COR-L47 (cell line): ENCODE data around the gene NAV2.

Experiments used
- DNase-seq: peaks from one replicate; lab custom pipeline; 2025; lab: John Stamatoyannopoulos, UW

The NAV2 gene

DNA sequence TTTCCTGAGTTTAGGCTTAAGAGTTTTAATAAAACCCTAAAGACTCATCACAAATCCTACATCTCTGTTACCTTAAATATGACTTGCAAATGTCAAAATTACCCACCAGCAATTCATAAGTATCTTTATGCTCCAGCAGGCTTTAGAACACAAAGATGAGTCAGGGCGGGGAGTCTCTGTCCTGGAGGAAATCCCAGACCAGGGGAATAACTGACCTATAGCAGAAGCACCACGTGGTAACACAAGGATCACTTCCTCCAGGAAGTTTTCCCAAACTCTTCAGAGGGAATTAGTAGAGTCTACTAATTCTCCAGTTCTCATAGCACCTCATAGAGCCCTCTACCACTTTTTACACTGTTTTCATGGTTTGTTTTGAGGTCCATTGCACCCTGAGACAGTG lies 217.0 kb downstream of the NAV2 start:
- DNase-seq = no peak

DNA sequence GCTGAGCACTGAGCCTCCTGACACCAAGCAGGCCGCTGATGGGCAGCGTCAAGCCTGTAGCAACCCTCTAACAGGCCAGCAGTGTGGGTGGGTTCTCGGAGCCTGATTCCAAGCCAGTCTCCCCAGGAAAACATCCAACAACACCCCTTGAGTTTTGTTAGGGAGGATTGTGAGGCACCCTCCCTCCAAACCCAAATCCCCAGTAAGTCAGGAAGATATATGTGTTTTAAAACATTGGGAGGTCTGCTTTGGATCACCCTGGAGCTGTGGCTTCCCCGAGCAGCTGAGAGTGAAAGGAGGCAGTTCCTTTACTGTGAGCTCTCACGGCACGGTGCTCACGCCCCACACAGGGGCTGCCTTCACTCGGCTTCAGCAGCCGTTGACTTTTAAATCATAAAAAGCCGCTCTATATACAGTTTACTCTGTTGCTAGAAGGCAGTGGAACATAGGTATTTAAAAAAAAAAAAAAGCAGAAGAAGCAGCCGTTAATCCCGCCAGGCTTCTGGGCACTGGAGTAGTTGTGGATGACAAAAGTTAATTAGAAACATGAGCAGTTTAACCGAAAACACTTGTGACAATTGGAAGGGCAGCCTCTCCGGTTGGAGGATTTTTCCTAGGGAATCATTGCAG lies 218.6 kb downstream of the NAV2 start:
- no peak for DNase-seq

DNA sequence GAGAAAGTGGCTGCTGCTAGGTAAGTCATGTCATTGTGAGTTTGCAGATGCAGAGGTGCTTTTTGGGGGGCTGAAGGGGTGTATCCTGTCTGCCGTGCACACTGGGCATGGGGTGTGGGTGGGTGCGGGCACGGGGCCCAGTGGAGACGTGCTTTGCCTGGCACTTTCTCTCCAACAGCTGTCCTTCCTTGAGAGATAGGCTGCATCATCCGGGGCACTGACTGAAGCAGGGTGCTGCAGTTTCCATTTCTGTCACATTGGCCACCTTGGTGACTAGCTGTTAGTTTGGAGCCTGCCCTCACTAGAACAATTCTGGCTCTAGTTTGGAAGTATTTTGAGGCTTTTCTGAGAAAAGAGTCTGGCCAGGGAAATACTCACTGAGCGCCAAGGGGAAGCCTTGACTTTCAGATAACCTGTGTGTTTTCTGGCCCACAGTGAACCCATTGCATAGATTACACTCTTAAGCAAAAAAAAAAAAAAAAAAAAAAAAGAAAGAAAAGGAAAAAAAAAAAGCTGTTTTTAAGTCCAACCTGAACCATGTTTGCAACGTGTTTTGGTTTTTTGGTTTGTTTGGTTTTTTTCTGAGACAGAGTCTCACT lies 219.2 kb downstream of the NAV2 start:
- DNase-seq = no peak

DNA sequence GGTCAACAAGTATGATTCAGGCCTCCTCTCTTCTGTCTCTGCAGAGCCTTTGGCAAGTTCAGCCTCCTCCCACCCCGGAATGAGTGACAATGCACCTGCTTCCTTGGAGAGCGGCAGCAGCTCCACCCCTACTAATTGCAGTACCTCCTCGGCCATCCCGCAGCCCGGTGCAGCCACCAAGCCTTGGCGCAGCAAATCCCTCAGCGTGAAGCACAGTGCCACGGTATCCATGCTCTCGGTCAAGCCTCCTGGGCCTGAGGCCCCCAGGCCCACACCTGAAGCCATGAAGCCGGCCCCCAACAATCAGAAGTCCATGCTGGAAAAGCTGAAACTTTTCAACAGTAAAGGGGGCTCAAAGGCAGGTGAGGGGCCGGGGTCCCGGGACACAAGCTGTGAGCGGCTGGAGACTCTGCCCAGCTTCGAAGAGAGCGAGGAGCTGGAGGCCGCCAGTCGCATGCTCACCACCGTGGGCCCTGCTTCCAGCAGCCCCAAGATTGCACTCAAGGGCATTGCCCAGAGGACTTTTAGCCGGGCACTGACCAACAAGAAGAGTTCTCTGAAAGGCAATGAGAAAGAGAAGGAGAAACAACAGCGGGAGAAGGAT lies 220.6 kb downstream of the NAV2 start:
- no peak for DNase-seq

DNA sequence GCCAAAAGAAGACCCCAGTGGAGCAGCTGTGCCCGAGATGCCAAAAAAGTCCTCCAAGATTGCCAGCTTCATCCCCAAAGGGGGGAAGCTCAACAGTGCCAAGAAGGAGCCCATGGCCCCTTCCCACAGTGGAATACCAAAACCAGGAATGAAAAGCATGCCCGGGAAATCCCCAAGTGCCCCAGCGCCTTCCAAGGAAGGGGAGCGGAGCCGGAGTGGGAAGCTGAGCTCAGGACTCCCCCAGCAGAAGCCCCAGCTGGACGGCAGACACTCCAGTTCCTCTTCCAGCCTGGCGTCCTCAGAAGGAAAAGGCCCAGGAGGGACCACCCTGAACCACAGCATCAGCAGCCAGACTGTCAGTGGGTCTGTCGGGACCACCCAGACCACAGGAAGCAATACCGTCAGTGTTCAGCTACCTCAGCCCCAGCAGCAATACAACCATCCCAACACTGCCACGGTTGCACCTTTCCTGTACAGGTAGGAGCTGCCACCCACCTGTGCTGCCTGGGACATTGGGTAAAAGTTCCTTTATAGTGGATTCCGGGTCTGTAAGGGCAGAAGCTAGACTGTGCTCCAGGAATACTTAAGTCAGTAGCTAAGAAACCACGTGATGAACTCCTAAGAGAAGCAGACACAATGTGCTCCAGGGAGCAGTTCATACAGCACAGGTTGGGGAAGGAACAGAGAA lies 221.3 kb downstream of the NAV2 start:
- DNase-seq = no peak

DNA sequence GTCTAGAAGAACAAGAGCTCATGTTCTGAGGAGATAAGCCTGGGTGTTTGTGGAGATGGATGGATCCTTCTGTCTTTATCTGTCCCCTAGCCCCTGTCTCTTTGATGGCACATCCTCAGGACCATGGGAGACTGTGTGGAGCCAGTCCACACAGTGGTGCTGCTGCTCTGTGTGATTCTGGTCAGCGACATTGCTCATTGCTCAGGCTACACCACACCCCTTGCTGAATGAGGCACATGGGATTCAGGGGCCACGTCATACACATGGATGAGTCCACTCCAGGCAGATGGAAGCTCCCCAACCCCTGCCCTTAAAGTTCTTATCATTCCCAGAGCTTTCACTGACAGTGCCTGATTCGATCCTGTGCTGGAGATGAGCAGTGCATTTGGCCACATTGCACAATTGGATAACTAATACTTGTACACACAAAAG lies 222.2 kb downstream of the NAV2 start:
- no peak for DNase-seq

DNA sequence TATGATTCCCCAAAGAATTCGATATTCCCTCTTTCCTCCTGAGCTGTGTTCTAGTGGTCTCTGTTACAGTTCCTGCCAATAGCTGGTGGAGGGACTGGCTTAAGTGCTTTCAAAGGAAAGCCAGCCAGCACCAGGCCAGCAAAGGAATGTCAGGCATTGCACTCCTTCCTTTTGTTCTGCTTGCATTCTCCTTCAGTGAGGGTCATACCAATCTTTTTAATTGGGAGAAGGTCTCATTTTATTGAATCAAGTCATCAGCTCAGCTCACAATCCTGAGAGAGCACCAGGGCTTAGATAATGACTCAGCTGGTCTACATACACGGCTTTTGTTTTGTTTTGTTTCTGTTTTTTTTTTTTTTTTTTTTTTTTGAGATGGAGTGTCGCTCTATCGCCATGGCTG lies 222.9 kb downstream of the NAV2 start:
- no peak for DNase-seq

DNA sequence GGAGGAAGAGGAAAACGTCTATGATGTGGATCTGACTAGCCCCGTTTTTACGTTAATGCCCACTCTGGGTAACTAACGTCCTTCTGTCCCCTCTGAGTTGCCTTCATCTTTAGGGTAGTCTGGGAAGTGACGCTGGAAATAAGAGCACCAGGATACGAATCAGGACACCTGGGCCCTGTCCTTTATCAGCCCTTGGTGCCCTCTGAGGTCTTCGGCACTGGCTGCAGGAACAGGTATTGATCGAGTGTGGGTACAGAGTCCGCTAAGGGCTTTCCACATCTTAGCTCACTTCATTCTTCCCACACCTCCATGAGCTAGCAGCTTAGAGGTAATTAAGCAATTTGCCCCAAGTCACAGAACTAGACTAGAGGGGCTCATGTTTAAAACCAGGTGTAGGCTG lies 223.8 kb downstream of the NAV2 start:
- no peak for DNase-seq

DNA sequence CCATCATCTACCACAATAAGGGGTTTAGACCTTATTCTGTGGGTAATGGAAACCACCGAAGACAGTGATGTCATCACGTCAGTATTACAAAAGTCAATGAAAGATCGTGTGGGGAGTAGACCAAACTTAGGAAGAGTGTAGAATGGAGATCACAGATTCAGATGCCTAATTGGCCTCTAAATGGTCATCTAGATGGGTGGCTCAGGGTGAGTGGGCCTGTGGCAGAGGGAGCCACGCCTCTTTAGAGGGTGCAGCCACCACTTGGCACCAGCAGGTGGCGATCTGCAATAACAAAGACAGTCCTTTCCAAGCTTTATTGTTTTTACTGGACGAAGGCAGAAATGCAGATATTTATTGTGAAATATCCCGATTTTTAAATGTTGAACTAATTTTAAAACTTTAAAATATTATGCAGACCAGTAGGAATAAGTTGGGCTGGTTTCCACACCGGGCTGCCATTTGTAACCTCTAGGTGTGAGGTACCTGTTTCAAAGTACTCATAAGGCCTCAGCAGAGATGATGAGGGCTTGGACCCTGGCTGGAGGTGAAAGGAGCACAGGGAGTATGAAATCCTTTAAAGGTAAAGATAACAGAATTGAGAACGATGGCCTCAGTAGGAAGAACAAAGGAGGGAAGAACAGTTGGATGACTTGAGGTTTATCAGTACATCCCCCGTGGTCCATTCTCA lies 225.7 kb downstream of the NAV2 start:
- DNase-seq = peak; percentile 44

DNA sequence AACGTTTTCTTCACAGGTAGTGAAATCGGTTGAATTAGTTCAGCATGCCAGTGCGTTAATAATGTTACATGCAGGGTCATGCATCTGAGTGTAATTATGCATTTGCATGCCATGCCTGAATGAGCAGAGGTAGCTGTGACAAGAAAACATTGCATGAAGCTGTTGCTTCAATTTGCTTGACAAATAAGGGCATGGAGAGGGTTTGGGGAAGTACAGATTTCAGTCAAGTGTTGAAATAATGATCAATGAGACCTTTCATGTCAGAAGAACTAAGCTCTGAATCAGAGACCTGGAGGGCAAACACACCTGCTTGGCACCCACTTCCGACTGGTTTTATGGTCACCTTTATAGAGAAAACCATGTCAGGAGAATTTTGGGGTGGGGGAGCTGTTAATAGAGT lies 226.2 kb downstream of the NAV2 start:
- DNase-seq = no peak

DNA sequence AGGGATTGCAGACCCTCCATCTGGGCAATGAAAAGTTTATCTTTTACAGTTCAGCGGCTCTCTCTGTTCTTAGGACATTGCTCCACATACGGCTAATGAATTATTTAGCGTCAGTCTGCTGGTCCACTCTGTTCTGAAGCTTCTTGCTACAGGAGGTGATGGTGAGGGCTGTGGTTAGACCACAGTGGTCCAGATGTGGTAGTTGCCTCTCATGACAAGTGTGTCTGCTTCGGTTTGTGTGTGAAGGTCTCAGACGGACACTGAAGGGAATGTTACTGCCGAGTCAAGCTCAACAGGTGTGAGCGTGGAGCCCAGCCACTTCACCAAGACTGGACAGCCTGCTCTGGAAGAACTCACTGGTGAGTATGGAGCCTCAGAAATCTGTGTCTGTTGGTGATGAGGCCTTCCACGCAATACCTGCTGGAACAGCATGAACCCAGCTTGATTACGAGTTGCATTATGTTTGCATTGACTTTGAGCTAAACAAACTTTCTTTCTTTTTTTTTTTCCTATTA lies 226.8 kb downstream of the NAV2 start:
- DNase-seq = no peak

DNA sequence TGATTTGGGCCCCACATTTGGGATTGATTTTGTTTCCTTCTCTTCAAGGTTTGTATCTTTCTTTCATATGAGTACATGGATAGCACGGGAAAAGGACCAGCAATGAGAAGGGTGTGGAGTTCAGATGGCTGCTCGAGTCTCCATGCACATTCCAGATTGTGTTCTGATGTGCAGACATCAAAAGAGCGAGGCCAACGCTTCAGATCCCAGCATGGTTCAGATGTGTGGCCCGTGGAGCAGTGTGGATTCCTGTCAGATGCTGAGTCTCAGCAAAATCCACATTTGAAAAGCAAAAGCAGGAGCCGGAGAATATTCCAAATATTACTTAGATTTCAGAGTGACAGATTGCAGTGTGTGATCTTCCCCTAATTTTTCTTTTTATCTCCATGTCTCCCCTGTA lies 228.2 kb downstream of the NAV2 start:
- DNase-seq = no peak

DNA sequence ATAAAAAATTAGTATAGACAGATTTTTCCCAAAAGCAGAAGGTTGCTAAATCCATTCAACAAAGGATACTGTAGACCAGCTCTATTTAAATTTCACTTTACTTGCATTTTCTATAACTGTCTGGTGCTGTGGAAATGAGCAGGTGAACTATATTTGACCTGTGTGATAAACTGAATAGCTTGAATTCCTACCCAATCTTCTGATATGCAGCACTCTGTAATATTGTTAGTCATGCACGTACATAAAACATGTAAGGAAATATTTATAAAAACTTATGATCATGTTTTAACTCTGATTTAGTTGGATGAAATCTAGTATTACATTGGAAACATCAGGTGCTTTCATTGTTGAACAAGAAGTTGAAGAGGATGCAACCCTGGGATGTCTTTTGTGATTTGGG lies 234.0 kb downstream of the NAV2 start:
- no peak for DNase-seq

DNA sequence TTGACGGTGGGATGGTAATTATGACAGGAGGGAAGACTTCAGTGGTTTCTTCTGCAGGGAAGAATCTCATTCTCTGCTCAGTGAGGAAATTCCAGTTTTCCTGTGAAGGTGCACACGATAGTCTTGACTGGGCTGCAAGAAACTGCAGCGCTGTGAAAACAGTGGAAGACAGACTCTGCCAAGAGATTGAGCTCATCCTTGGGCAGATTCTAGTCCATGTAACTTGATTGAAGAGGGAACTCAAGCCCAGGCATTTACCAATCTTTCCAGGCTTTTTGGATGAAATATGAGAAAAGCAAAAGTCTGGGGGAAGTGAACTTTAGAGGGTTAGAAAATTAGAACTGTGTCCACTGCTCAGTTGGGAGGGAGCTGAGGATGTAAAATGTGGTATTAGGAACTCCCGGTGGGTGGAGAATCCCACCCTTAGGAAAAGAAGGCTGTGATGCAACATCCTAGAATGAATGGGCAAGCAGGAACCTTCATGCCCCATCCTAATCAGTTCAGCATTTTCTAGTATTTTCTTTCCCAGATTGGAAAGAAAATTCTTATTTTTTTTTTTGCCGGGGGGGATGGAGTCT lies 235.0 kb downstream of the NAV2 start:
- no peak for DNase-seq

DNA sequence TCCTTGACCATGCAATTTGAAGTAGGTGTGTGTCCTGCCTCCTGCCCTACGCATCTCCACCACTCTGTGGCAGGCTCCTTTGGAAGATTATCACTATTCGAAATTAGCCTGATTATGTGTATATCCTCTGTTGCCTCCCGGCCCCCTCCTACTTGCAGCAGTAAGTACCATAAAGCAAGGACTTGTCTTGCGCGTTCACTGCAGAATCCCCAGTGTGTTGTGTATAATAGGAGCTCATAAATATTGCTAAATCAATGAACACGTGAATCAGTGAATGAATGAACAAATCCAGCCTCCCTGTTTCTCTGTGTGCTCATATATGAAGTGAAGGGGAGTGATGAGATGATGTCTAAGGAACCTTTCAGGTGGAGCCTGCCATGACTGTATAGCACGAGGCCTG lies 237.0 kb downstream of the NAV2 start:
- no peak for DNase-seq

DNA sequence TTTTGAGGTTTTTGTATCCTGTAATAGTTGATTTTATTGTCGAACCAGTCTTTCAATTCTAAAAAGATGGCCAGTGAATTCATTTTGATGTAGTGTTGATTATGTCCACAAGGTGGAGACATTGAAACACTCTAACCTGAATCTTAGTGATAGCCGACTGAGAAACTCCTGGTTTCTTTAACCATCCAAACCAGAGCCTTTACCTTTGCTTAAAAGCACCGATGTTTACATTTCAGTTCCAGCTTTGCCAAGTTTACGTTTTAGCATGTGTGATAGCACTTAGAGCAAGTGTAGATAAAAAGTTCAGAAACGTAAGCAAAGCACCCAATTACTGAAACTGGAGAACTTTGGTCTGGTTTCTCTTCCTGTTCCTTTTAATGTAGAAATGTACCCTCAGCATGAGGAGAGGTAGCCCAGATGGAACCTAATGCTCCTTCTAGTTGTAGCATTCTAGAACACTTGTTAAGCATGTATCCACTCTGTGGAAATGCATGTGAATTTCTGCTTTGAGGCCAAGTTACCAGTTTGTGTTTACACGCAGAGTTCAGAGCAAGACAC lies 239.0 kb downstream of the NAV2 start:
- DNase-seq = peak; percentile 40

DNA sequence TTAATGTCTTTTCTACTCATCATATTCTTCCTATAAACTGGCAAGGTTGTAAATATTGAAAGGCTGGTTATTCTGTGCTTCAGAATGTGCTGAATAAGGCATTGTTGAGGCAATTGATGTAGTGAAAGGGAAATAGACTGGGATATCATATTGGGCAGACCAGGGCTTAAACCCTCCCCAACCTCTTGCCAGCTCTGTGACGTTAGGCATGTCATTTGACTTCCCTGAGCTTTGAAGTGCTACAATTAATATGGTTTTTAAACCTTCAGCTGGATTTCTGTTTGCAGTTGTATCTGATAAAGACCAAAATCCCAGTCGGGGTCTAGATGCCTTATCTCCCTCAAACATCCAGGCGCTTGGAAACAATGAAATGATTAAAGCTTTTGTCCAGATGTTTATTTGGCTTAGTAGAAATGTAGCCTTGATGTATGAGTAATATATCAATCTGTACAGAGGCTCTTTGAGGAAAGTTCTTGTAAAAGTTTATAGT lies 239.5 kb downstream of the NAV2 start:
- no peak for DNase-seq

DNA sequence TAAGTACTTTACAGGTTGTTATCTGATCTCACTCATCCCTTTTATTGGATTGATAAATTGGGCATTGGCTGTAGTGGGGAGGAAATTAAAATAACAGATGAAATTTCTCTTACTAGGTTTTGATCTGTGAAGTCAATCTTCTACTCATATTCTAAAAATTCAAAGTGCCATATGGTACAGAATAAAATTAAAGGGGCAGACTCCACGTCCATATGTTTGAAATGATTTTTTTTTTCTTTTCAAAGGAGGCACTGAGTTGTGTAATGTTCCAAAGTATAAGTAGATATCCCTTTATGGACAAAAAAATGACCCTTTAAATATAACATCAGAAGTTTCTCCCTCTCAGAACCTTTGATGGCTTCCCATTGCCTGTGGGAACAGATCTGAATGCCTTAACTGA lies 240.3 kb downstream of the NAV2 start:
- DNase-seq = no peak

DNA sequence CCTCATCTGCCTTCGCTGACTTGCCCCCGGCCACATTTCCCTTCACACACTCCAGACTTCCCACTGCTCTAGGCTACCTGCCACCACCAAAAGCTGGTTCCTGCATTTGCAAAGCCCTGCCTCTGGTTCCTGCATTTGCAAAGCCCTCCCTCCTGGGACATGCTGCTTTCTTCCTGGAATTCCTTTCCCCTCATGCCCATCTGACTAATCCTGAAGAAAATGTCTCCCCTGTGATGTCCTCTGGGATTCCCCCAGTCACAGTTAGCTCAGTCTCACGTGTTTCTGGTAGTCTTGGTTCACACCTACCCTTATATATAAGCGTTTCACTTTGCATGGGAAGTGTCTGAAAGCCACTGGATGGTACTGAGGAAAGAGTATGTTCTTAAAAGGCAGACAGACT lies 240.7 kb downstream of the NAV2 start:
- no peak for DNase-seq

DNA sequence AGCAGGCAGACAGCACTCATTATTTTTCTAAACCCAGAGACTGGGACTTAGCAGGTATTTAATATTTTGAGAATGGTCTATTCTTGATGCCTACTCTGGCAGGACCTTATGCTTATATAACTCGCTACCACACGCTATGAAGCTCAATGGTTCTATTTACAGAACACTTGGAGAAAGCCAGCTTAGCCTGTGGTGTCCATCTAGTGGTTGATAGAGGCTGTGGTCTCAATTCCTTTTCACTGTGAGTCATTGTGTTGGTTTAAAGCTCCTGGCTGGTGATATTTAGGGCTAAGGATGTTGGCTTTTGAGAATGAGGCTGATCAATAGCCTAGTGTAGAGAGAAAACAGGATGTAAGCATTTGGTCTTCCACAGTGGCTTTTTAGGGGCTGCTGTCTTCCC lies 241.3 kb downstream of the NAV2 start:
- peak; percentile 21 for DNase-seq

DNA sequence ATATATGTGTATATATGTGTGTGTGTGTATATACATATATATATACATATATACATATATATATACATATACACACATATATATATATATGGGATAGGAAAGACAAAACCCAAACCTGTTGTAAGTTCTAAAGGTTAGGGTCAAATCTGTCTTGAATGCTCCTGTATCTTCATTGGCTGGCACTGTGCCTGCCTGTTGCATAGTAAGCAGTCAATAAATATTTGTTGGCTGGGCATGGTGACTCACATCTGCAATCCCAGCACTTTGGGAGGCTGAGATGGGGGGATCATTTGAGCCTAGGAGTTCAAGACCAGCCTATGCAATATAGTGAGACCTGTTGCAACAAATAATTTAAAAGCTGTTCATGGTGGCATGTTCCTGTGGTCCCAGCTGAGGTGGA lies 242.3 kb downstream of the NAV2 start:
- DNase-seq = no peak

DNA sequence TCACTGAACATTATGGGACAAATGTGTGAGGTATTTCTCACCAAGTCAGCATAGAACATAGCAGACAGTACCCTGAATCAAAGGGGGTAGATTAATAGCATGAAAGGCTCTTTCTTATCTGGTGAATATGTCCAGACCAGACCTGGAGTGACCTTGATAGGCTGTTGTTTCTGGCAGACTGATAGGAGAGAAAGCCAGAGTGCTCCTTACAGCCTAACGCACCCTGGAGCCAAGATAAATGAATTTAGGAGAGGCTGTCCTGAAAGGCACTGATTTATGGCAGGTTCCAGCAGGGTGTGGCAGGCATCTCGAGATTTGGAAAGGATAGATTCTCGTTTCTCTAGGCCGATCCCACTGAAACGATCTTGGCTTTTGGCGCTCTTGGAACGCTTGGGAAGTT lies 243.0 kb downstream of the NAV2 start:
- DNase-seq = no peak
